Activated CD4-positive, alpha-beta T cell treated with anti-CD3 and anti-CD28 coated beads for 24 hours (primary cell): Measurements from ENCODE around the gene SMG7.

ENCODE experiments used
- DNase-seq, 2 donors: peaks; one replicate each; pipeline ENCODE4 v3.0.0-alpha.2; 2020; ENCODE audit warnings: low read depth in 2 of 2

Gene SMG7

GRCh38 chr1:183565261-183565660, 93.0 kb downstream of the SMG7 start:
- no peak for DNase-seq

- DNase-seq, result no peak
Observed at GRCh38 chr1:183566026-183566425, 93.7 kb downstream of the SMG7 start.

- DNase-seq, result no peak
Observed at GRCh38 chr1:183567584-183567983, 95.3 kb downstream of the SMG7 start.

GRCh38 chr1:183568176-183569021, 96.1 kb downstream of the SMG7 start:
- no peak for DNase-seq

GRCh38 chr1:183569141-183569540, 96.8 kb downstream of the SMG7 start:
- no peak for DNase-seq

GRCh38 chr1:183569801-183570200, 97.5 kb downstream of the SMG7 start:
- no peak for DNase-seq

GRCh38 chr1:183570451-183570850, 98.2 kb downstream of the SMG7 start:
- no peak for DNase-seq

GRCh38 chr1:183571678-183572268, 99.5 kb downstream of the SMG7 start:
- DNase-seq, result no peak

- DNase-seq, result no peak
Observed at GRCh38 chr1:183572721-183573120, 100.4 kb downstream of the SMG7 start.

GRCh38 chr1:183575606-183576005, 103.3 kb downstream of the SMG7 start:
- no peak for DNase-seq

- DNase-seq, result no peak
Observed at GRCh38 chr1:183576537-183576936, 104.2 kb downstream of the SMG7 start.

- DNase-seq, result no peak
Observed at GRCh38 chr1:183577897-183578465, 105.7 kb downstream of the SMG7 start.

GRCh38 chr1:183578856-183579255, 106.6 kb downstream of the SMG7 start:
- DNase-seq, result no peak

GRCh38 chr1:183580281-183580682, 108.0 kb downstream of the SMG7 start:
- no peak for DNase-seq

GRCh38 chr1:183582021-183582713, 109.9 kb downstream of the SMG7 start:
- DNase-seq, result no peak

GRCh38 chr1:183583466-183583865, 111.2 kb downstream of the SMG7 start:
- DNase-seq, result no peak

GRCh38 chr1:183584147-183584546, 111.8 kb downstream of the SMG7 start:
- DNase-seq, result no peak

GRCh38 chr1:183585038-183585437, 112.7 kb downstream of the SMG7 start:
- DNase-seq, result no peak

- DNase-seq, result no peak
Observed at GRCh38 chr1:183586455-183586854, 114.2 kb downstream of the SMG7 start.

- no peak for DNase-seq
Observed at GRCh38 chr1:183586926-183587325, 114.6 kb downstream of the SMG7 start.

GRCh38 chr1:183588827-183589226, 116.5 kb downstream of the SMG7 start:
- DNase-seq, result no peak

- no peak for DNase-seq
Observed at GRCh38 chr1:183589384-183589783, 117.1 kb downstream of the SMG7 start.

GRCh38 chr1:183589874-183590243, 117.6 kb downstream of the SMG7 start:
- no peak for DNase-seq
